Central memory CD4-positive, alpha-beta T cell (primary cell): ENCODE results near the gene CPTP.

Source experiments
- DNase-seq: peaks from one replicate; pipeline ENCODE4 v3.0.0; 2022

CPTP gene

GRCh38 chr1:1320666-1321448 is 3.7 kb upstream of the CPTP start:
- no peak for DNase-seq

DNA sequence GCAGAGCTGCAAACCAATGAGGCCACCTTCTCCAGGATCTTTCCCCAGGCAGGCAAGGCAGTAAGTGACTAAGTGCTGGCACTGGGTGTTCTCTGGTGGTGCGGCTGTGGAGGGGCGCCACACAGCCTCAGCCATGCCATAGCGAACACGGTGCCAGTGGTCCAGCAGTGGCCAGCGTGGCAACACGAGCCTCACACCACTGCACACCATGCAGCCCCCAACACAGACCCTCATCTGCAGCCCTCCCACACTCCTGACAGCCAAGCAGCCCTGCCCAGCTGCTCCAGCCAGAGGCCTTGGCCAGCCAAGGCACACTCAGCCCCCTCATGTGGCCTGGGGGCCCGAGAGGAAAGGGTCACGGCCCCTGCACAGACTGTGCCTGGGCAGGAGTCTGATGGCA is 3.1 kb upstream of the CPTP start:
- no peak for DNase-seq

DNA sequence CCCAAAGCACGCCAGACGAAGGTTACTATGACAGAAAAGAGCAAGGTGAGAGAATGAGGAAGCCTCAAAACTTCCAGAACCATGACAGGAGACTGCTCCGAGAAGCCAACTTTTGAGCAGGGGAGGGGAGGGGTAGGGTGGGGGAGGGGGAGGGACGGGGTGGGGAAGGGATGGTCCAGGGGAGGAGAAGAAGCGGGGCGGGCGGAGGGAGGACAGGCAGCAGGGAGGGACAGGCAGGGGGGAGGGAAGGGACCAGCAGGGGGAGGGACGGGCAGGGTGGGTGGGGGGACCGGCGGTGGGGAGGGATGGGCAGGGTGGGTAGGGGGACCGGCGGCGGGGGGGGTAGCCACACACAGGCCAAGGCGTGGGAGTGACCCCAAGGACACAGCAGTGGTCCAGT is 2.2 kb upstream of the CPTP start:
- no peak for DNase-seq

- DNase-seq, result no peak
Measured at GRCh38 chr1:1322952-1323351, 1.6 kb upstream of the CPTP start.

GRCh38 chr1:1324084-1324523 is 498 bp upstream of the CPTP start:
- no peak for DNase-seq

- no peak for DNase-seq
Measured at GRCh38 chr1:1325288-1326074, 879 bp downstream of the CPTP start.

- no peak for DNase-seq
Measured at GRCh38 chr1:1326075-1326605, 1.5 kb downstream of the CPTP start.

DNA sequence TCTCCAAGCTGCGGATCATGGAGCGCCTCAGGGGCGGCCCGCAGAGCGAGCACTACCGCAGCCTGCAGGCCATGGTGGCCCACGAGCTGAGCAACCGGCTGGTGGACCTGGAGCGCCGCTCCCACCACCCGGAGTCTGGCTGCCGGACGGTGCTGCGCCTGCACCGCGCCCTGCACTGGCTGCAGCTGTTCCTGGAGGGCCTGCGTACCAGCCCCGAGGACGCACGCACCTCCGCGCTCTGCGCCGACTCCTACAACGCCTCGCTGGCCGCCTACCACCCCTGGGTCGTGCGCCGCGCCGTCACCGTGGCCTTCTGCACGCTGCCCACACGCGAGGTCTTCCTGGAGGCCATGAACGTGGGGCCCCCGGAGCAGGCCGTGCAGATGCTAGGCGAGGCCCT is 2.7 kb downstream of the CPTP start:
- no peak for DNase-seq

DNA sequence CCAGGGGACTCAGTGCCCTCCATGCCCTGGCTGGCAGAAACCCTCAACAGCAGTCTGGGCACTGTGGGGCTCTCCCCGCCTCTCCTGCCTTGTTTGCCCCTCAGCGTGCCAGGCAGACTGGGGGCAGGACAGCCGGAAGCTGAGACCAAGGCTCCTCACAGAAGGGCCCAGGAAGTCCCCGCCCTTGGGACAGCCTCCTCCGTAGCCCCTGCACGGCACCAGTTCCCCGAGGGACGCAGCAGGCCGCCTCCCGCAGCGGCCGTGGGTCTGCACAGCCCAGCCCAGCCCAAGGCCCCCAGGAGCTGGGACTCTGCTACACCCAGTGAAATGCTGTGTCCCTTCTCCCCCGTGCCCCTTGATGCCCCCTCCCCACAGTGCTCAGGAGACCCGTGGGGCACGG is 3.7 kb downstream of the CPTP start:
- no peak for DNase-seq

GRCh38 chr1:1329304-1330210 is 5.0 kb downstream of the CPTP start:
- DNase-seq, result no peak

DNA sequence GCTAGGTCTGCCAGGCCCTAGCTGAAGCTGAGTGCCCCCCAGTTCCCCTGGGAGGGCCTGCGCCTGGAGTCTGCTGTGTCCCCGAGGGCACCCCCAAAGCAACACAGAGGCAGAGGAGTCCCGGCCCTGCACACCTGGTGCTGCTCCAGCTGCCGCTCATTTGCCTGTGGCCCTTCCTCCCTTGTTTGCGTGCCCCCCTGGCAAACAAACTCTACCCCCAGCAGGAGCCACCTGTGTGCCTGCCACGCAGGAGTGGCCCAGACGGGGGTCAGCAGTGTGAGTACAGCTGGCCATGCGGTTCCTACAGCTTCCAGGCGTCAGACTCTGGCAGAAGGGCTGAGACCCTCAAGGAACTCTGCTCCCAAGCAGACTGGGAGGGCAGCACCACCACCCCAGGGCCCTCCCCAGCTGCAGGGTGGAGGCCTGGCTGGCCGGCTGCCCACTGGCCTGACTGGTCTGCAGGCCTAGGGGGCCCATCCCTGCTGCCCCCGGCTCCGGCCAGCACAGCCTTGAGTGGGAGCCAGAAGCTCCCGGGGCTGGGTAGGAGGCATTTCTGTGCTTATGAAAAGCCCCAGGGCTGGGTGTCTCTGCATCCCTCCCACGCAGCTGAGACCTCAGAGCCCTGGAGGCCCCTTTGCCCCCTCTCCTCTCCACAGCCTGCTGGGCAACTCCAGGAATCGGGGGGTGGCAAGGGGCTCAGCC is 5.9 kb downstream of the CPTP start:
- no peak for DNase-seq

- DNase-seq, result no peak
Measured at GRCh38 chr1:1331068-1331965, 6.7 kb downstream of the CPTP start, which contains the start of gene TAS1R3. TAS1R3 (plus strand) TSS chr1:1331280; CDS start chr1:1331346, 66 bp downstream.

GRCh38 chr1:1332031-1332755 is 7.6 kb downstream of the CPTP start:
- no peak for DNase-seq

DNA sequence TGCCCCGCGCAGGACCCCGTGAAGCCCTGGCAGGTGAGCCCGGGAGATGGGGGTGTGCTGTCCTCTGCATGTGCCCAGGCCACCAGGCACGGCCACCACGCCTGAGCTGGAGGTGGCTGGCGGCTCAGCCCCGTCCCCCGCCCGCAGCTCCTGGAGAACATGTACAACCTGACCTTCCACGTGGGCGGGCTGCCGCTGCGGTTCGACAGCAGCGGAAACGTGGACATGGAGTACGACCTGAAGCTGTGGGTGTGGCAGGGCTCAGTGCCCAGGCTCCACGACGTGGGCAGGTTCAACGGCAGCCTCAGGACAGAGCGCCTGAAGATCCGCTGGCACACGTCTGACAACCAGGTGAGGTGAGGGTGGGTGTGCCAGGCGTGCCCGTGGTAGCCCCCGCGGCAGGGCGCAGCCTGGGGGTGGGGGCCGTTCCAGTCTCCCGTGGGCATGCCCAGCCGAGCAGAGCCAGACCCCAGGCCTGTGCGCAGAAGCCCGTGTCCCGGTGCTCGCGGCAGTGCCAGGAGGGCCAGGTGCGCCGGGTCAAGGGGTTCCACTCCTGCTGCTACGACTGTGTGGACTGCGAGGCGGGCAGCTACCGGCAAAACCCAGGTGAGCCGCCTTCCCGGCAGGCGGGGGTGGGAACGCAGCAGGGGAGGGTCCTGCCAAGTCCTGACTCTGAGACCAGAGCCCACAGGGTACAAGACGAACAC is 8.3 kb downstream of the CPTP start:
- DNase-seq, result no peak

- DNase-seq, result no peak
Measured at GRCh38 chr1:1333551-1334241, 9.1 kb downstream of the CPTP start.

DNA sequence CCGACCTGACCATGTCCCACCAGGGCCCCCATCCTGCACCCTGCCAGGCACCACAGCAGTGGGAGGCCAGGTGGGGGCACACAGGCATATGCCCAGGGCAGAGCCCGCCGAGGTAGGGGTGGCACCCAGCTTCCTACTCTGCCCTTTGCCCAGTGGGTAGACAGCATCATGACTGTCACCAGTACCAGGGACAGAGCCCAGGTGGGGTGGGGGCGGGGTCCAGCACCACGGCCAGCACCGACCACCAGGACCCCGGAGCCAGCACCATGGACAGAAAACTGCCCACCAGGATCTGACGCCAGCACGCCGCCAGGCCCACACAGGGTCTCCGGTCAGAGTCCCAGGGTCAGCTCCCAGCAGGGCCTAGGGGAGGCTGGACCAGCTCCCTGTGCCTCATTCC is 10.2 kb downstream of the CPTP start:
- no peak for DNase-seq

DNA sequence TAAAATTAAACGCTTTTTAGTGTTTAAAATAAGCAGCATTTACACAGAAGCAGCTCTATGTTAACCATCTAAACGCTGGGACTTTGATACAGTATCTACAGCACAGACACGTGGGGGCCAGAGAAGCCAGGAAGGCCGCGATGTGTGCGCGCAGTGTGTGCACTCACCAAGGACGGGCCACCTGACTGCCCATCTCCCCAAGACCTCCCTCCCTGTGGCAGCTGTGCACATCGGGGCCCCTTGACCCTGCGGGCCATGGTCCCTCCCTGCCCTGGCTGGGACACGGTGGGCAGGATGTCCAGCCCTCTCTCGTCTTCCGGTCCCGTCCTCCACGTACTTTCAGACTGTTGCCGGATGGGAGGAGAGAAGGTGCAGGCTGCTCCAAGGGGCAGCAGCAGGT is 10.7 kb downstream of the CPTP start:
- no peak for DNase-seq

DNA sequence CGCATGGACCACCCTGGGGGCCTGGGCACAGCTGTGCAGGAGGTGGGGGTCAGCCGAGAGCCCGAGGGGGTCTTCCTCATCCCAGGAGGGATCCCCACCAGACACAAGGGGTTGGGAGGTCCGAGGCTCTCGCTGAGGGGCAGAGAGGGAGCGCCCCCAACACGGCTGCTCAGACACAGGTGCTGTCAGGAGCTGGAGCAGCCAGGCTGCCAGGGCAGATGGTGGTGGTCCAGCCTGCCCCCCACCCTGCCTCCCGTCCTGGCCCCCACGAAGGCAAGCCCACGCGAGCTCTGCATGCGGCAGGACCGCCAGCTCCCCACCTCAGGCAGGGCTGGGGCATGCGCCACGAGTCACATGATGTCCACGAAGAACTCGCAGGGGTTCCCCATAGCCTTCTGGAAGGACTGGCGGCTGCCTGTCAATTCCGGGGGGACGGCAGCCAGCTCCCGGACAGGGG is 11.2 kb downstream of the CPTP start:
- DNase-seq, result no peak

DNA sequence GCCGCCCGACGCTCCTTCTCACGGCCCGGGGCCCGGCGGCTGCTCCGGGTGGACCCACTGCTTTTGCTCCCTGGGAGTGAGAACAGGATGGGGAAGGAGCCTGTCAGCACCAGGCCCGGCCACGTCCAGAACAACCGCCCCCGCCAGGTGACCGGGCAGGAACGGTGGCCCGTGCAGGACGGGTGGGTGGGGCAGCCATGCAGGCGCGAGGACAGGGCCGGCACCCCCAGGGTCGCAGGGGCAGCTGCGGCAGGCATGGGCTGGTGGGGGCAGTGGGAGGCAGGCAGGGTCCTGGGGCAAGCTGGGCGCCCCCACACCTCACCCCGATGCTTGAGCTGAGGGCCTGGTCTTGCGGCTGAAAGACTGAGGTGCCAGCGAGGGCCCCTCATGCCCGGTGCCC is 11.8 kb downstream of the CPTP start:
- no peak for DNase-seq
